Measurements from ENCODE around the gene MRPL24. TPM values are rescaled to one million over a fixed set of nuclear protein-coding genes. Genes with fewer than 3 reads are reported as not detected.

MRPL24 gene
- total and polyA plus RNA-seq, 2 of the 13 experiments (the other 11 are each of a cell fraction or from before 2014, with no cell fraction given): 38.1 to 42.9 TPM

GRCh38 chr1:156725683-156726280, 15.1 kb downstream of the MRPL24 start (continued):
- TF ChIP-seq DZIP1 (CRISPR knock-in tag; IDR thresholded peaks at IDR 0.05) (no peak), ZNF597 (CRISPR knock-in tag; IDR thresholded peaks at IDR 0.05) (no peak), RORA (CRISPR knock-in tag; IDR thresholded peaks at IDR 0.05) (no peak), ZNF383 (CRISPR knock-in tag; IDR thresholded peaks at IDR 0.05; ENCODE audit: borderline replicate concordance) (no peak), MAFF (IDR thresholded peaks at IDR 0.05; ENCODE audit: low read depth, low read length) (no peak), SNAI1 (CRISPR knock-in tag; IDR thresholded peaks at IDR 0.05; ENCODE audit: borderline replicate concordance) (no peak), BORCS8-MEF2B (CRISPR knock-in tag; IDR thresholded peaks at IDR 0.05) (no peak), WIZ (CRISPR knock-in tag; IDR thresholded peaks at IDR 0.05) (no peak), ZNF674 (CRISPR knock-in tag; IDR thresholded peaks at IDR 0.05; ENCODE audit: low read depth) (no peak), JARID2 (CRISPR knock-in tag; IDR thresholded peaks at IDR 0.05; ENCODE audit: insufficient replicate concordance) (no peak)
- TF ChIP-seq, protein P1, sequence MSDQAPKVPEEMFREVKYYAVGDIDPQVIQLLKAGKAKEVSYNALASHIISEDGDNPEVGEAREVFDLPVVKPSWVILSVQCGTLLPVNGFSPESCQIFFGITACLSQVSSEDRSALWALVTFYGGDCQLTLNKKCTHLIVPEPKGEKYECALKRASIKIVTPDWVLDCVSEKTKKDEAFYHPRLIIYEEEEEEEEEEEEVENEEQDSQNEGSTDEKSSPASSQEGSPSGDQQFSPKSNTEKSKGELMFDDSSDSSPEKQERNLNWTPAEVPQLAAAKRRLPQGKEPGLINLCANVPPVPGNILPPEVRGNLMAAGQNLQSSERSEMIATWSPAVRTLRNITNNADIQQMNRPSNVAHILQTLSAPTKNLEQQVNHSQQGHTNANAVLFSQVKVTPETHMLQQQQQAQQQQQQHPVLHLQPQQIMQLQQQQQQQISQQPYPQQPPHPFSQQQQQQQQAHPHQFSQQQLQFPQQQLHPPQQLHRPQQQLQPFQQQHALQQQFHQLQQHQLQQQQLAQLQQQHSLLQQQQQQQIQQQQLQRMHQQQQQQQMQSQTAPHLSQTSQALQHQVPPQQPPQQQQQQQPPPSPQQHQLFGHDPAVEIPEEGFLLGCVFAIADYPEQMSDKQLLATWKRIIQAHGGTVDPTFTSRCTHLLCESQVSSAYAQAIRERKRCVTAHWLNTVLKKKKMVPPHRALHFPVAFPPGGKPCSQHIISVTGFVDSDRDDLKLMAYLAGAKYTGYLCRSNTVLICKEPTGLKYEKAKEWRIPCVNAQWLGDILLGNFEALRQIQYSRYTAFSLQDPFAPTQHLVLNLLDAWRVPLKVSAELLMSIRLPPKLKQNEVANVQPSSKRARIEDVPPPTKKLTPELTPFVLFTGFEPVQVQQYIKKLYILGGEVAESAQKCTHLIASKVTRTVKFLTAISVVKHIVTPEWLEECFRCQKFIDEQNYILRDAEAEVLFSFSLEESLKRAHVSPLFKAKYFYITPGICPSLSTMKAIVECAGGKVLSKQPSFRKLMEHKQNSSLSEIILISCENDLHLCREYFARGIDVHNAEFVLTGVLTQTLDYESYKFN (CRISPR knock-in tag; conservative IDR thresholded peaks at IDR 0.05): no peak

All from HepG2 (cell line).